ENCODE measurements around the gene RRAGD.
A peak's percentile ranks its signal among the peaks of the same experiment; 100 is the strongest.

Gene RRAGD

GRCh38 chr6:89387516-89388201, 24.4 kb downstream of the RRAGD start:
- TF ChIP-seq CTCF (IDR thresholded peaks at IDR 0.05; ENCODE audit: extremely low read depth, missing control alignments), result no peak
- DNase-seq (ENCODE audit: low spot score), result peak; percentile 56

- no peak for DNase-seq (ENCODE audit: low spot score)
Observed at GRCh38 chr6:89386917-89387491, 25.1 kb downstream of the RRAGD start.

GRCh38 chr6:89385846-89386245, 26.2 kb downstream of the RRAGD start:
- no peak for TF ChIP-seq CTCF (IDR thresholded peaks at IDR 0.05; ENCODE audit: extremely low read depth, missing control alignments)
- DNase-seq (ENCODE audit: low spot score), result no peak

More at GRCh38 chr6:89386917-89387491, 25.1 kb downstream of the RRAGD start:
- no peak for TF ChIP-seq CTCF (IDR thresholded peaks at IDR 0.05; ENCODE audit: extremely low read depth, missing control alignments)

- DNase-seq (ENCODE audit: low spot score), result no peak
- TF ChIP-seq CTCF (IDR thresholded peaks at IDR 0.05; ENCODE audit: extremely low read depth, missing control alignments), result no peak
Observed at GRCh38 chr6:89385156-89385667, 26.9 kb downstream of the RRAGD start.

GRCh38 chr6:89381031-89381430, 31.0 kb downstream of the RRAGD start:
- TF ChIP-seq CTCF (IDR thresholded peaks at IDR 0.05; ENCODE audit: extremely low read depth, missing control alignments), result no peak
- DNase-seq (ENCODE audit: low spot score), result no peak

- no peak for DNase-seq (ENCODE audit: low spot score)
- TF ChIP-seq CTCF (IDR thresholded peaks at IDR 0.05; ENCODE audit: extremely low read depth, missing control alignments), result no peak
Observed at GRCh38 chr6:89379281-89379680, 32.8 kb downstream of the RRAGD start.

- TF ChIP-seq CTCF (IDR thresholded peaks at IDR 0.05; ENCODE audit: extremely low read depth, missing control alignments), result no peak
Observed at GRCh38 chr6:89378628-89379027, 33.4 kb downstream of the RRAGD start.

More at GRCh38 chr6:89378628-89379027, 33.4 kb downstream of the RRAGD start:
- DNase-seq (ENCODE audit: low spot score), result no peak
